ENCODE data around the gene SRSF3. TPM values are rescaled to one million over a fixed set of nuclear protein-coding genes. Genes with fewer than 3 reads are reported as not detected.
"Not testable (repeated sequence)": the region's sequence is repeated elsewhere in the genome, so short reads cannot be mapped to it uniquely, and the experiment has no call there.

Gene SRSF3
- total RNA-seq, 1 donor = 438 TPM

DNA sequence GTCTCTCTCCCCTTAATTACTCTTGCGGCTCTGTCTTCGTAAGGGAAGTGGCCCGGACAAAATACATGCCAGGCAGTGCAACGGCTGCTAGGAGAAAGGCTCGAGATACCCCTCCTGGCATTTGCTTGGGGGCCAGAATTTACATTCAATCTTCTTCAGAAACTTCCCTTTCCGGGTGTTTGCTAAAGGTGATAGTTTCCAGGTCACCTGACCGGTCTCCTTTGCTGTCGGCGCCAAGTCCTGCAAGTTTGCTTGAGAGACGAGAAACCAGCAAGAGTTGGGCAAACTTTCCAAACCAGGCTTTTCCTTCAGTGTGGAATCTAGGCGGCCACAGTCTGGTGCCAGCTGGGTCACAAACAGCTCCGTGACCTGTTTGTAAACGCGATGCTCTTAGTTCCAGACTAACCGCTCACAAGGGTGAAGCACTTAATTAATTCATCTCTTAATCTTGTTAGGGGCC lies 563 bp upstream of the SRSF3 start:
- Histone ChIP-seq H3K4me3 (ENCODE audit: low read length) (peak overlapping the region; percentile 100), H3K9me3 (ENCODE audit: low read depth, low read length) (no peaks in the 10 kb centered on the region), H3K27me3 (ENCODE audit: insufficient read depth, low read length) (no peaks in the 10 kb centered on the region), H3K4me1 (ENCODE audit: insufficient read depth, low read length) (peaks cover 49% of the 10 kb centered on the region)

DNA sequence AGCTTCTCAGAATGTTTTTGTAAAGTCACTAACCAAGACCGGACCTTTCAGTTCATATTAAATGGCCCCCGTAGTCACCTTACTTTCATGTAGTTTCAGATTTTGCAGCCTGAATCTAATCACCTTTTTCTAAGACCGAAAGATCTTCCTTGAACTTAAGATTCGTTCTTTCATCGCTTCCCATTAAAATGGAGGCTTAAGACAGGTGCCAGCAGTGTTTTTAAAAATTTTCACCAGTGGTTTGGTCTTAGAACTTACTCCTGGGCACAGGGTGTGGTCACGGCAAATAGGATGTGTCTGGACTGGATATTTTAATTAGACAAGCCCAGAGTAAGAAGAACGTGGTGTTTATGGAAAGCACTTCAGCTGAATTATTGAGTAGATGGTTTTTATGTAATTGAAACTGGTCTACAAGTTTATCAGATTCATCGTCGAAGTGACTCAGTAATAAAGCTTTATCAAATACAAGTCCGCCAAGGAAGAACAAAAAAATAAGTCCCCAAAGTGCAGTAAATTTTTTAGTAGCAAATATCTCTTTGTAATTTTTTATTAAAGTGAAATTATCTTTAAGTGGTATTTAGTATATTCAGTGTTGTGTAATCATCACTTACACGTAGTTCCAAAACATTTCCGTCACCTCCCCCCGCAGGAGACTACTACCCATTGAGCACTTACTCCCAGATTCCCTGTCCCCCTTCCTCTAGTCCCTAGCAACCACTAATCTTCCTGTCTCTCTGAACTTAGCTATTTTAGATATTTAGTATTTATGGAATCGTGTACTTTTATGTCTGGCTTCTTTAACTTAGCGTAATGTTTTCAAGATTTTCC lies 868 bp downstream of the SRSF3 start:
- no peaks in the 10 kb centered on the region for H3K27me3 ChIP-seq (ENCODE audit: insufficient read depth, low read length)
- H3K4me1 ChIP-seq (ENCODE audit: insufficient read depth, low read length) = peaks cover 62% of the 10 kb centered on the region
- no peaks in the 10 kb centered on the region for H3K9me3 ChIP-seq (ENCODE audit: low read depth, low read length)
- H3K4me3 ChIP-seq (ENCODE audit: low read length) = peak overlapping the region; percentile 100

DNA sequence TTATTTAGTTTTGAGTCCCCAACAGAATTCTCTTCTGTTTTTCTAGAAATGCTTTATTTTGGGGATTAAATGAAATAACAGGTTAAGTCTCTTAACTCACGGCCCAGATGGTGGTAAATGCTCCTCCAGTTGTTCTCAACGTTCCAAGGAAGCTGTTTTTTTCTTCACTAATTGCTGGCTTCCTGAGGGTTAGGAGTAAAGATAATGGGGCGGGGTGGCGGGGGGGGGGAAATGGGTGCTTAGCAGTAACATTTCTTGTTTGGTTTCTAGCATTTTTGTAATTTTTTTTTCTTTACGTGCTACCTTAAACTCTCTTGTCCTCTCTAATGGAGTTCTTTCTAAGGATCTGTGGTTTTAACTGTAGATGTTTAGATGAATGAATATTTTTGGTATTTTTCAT lies 2.2 kb downstream of the SRSF3 start:
- H3K9me3 ChIP-seq (ENCODE audit: low read depth, low read length) = no peaks in the 10 kb centered on the region
- no peaks in the 10 kb centered on the region for H3K27me3 ChIP-seq (ENCODE audit: insufficient read depth, low read length)
- H3K4me3 ChIP-seq (ENCODE audit: low read length) = peak overlapping the region; percentile 100
- peaks cover 76% of the 10 kb centered on the region for H3K4me1 ChIP-seq (ENCODE audit: insufficient read depth, low read length)

DNA sequence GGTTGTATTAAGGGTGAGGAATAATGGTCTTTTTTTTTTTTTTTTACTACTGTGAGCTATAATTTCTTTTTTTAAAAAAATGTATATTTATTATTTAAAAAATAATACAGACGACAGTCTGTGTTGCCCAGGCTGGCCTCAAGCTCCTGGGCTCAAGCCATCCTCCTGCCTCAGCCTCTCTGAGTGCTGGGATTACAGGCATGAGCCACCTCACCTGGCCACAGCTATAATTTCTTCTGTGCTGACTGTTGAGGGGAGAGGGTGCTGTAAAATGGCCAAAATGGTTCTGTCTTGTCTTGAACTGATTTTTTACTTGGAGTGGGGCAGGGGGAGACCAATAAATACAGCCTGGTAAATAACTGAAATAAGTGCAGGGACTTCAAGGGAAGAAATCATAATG lies 3.6 kb downstream of the SRSF3 start:
- H3K9me3 ChIP-seq (ENCODE audit: low read depth, low read length) = no peaks in the 10 kb centered on the region
- H3K27me3 ChIP-seq (ENCODE audit: insufficient read depth, low read length) = no peaks in the 10 kb centered on the region
- peaks cover 70% of the 10 kb centered on the region for H3K4me1 ChIP-seq (ENCODE audit: insufficient read depth, low read length)
- H3K4me3 ChIP-seq (ENCODE audit: low read length) = peak overlapping the region; percentile 20

DNA sequence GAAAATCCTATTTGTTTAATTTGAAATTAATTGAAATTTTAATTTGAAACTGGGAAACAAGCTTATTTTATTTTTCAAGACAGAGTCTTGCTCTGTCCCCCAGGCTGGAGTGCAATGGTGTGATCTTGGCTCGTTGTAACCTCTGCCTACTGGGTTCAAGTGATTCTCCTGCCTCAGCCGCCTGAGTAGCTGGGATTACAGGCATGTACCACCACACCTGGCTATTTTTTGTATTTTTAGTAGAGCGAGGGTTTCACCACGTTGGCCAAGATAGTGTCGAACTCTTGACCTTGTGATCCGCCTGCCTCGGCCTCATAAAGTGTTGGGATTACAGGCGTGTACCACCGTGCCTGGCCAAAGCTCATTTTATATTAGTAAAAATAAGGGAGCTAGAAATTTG lies 4.2 kb downstream of the SRSF3 start:
- no peaks in the 10 kb centered on the region for H3K27me3 ChIP-seq (ENCODE audit: insufficient read depth, low read length)
- H3K9me3 ChIP-seq (ENCODE audit: low read depth, low read length) = no peaks in the 10 kb centered on the region
- peaks cover 65% of the 10 kb centered on the region for H3K4me1 ChIP-seq (ENCODE audit: insufficient read depth, low read length)
- H3K4me3 ChIP-seq (ENCODE audit: low read length) = peak overlapping the region; percentile 18

DNA sequence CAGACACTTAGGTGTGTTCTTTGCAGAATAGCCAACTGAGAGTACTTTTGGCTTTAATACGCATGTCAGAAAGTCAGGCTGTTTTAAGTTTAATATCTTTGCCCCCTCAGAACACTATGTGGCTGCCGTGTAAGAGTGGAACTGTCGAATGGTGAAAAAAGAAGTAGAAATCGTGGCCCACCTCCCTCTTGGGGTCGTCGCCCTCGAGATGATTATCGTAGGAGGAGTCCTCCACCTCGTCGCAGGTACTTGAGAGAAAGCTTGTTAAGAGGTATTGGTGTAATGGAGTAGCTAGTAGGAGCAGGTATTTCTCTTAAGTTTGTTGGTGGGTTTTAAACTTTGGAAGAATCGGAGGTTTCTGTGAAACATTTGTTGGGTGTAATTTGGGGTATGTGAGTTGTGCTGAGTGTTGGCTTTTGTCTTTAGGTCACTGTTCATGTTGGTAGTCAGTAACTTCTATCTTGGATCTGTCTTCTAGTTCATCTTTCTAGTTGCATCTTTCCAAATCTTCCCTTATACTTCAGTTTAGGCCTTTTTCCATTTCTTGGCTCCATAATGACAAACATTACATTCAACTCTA lies 4.7 kb downstream of the SRSF3 start:
- Histone ChIP-seq H3K9me3 (ENCODE audit: low read depth, low read length) (no peaks in the 10 kb centered on the region), H3K4me3 (ENCODE audit: low read length) (no peak overlapping the region), H3K4me1 (ENCODE audit: insufficient read depth, low read length) (peaks cover 60% of the 10 kb centered on the region), H3K27me3 (ENCODE audit: insufficient read depth, low read length) (no peaks in the 10 kb centered on the region)

DNA sequence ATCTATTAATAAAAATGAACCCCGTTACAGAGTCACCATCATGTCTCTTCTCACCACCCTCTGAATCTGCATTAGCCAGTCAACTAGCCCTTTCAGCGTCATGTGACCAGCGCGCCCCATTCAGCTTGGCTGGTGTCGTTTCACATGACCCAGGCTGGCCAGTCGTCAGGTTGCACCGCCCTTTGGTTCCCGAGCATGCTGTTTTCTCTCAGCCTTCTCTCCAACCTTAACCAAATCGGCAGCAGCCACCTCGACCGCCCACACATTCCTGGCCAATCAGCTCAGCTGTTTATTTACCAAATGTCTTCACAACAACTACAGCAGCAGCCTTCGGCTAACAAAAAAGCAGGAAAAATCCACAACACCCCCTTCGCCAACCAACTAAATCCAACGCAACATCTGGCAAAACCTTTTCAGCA lies 5.6 kb downstream of the SRSF3 start:
- no peaks in the 10 kb centered on the region for H3K9me3 ChIP-seq (ENCODE audit: low read depth, low read length)
- H3K4me3 ChIP-seq (ENCODE audit: low read length) = no peak overlapping the region
- H3K4me1 ChIP-seq (ENCODE audit: insufficient read depth, low read length) = peaks cover 65% of the 10 kb centered on the region
- H3K27me3 ChIP-seq (ENCODE audit: insufficient read depth, low read length) = no peaks in the 10 kb centered on the region

DNA sequence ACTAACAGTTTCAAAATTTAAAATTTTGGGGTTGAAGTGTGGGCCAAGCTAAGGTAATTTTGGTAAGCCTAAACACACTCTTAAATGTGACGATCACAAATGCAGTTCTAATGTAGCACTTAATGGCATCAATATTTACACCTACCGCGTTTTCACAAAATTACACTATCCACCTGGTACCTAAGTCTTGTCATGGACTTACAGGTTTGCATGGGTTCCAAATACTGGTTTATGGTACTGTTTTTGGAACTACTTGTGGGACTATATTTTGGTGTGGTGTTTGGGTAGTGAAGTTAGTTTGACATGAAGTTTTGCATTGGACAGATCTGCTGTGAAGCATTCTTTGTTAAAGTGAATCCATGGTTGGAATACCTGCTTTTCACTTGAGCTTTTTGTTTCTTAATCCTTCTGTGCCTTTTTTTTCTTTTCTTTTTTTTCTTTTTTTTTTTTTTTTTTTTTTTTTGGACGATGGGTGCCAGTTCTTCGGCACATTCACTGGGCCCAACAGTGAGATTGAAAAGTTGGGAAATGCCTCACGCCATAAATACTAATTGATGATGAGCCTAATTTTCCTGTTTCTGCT lies 6.5 kb downstream of the SRSF3 start:
- no peak overlapping the region for H3K4me3 ChIP-seq (ENCODE audit: low read length)
- H3K9me3 ChIP-seq (ENCODE audit: low read depth, low read length) = no peaks in the 10 kb centered on the region
- no peaks in the 10 kb centered on the region for H3K27me3 ChIP-seq (ENCODE audit: insufficient read depth, low read length)
- peaks cover 69% of the 10 kb centered on the region for H3K4me1 ChIP-seq (ENCODE audit: insufficient read depth, low read length)

DNA sequence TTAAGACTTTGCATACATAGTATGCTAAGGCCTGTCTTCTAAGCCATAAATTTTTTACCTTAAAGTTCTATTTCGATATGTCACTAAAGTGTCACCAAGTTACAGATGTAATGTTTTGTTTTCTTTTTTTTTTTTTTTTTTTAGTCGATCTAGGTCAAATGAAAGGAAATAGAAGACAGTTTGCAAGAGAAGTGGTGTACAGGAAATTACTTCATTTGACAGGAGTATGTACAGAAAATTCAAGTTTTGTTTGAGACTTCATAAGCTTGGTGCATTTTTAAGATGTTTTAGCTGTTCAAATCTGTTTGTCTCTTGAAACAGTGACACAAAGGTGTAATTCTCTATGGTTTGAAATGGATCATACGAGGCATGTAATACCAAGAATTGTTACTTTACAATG lies 7.7 kb downstream of the SRSF3 start:
- not testable (repeated sequence) for H3K27me3 ChIP-seq (ENCODE audit: insufficient read depth, low read length); H3K4me3 ChIP-seq (ENCODE audit: low read length); H3K9me3 ChIP-seq (ENCODE audit: low read depth, low read length)
- H3K4me1 ChIP-seq (ENCODE audit: insufficient read depth, low read length) = peaks cover 65% of the 10 kb centered on the region

DNA sequence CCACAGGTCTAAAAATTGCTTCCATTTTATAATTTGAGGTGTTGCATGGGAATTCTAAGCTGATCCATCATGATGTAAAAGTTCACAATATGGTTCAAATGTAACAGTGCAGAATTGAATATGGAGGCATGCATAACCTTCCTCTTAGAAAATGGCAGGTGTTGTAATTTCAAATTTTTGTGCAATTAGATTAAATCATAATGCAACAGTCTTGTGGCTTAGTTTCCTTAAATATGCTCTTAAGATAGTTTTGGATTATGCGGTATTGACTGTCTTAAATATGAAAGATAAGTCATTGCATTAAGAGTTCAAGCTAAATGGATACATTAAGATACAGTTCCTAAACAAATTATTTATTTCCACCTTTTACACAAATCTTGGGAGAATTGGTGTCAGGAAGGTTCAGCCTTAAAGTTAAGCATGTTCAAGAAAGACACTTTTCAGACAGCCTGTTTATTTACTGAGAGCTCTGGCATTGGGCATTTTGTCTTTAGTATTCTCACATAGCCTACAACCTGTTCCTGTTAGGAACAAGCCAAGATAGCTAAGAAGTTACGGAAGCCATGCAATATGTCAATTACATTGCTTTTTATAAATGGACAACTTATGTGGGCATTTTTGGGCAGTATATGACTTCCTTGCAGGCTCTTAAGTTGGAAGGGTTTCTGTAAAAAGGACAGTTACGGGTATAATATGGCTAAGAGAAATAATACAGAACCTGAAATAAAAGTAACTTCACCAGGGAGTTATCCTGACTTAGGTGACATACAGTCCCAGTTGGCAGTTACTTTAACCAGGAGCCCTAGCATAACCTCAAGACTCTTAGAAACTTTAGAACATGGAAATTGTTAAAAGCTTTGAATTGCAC lies 9.3 kb downstream of the SRSF3 start:
- Histone ChIP-seq H3K27me3 (ENCODE audit: insufficient read depth, low read length) (no peaks in the 10 kb centered on the region), H3K4me1 (ENCODE audit: insufficient read depth, low read length) (peaks cover 53% of the 10 kb centered on the region), H3K9me3 (ENCODE audit: low read depth, low read length) (no peaks in the 10 kb centered on the region), H3K4me3 (ENCODE audit: low read length) (no peak overlapping the region)

DNA sequence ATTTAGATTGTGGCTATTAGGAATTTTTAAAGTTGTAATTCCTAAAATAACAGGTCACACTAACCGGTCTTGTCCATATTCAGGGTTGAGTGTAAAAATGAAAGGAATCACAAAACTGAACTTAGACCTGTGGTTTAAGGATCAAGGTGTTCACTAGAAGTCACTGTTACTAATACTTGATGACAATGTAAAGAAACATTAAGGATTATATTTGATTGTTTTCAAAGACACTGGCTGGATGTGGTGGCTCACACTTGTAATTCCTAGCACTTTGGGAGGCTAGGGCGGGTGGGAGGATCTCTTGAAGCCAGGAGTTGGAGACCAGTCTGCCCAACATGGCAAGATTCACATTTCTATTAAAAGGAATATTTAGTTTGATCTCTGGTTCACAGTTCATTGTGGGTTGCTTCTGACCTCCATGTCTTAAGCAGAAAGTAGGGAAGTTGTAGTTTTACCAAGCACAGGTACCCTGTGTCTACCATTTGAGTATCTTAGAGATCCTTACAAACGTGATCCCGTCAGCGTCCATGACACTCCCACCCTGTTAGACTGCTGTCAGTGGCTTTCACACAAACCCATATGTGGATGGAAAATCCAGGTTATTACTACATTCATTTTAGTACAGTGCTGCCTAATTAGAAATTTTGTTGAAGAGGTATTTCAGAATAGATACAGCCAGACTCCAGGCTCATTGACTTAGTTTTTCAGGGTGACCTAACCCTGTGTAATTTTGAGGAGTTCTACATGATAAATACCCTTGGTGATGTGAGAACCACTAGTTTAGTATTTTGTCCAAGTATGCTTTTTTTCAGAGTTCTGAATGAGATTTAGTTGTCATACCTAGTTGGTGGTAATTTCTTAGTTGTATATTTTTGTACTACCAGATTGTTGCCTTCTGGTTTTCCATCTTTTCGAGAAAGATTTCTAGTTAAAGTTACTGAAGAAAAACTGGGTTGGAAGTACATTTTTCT lies 10.2 kb downstream of the SRSF3 start:
- no peaks in the 10 kb centered on the region for H3K27me3 ChIP-seq (ENCODE audit: insufficient read depth, low read length)
- H3K4me3 ChIP-seq (ENCODE audit: low read length) = no peak overlapping the region
- H3K4me1 ChIP-seq (ENCODE audit: insufficient read depth, low read length) = peaks cover 50% of the 10 kb centered on the region
- H3K9me3 ChIP-seq (ENCODE audit: low read depth, low read length) = no peaks in the 10 kb centered on the region

DNA sequence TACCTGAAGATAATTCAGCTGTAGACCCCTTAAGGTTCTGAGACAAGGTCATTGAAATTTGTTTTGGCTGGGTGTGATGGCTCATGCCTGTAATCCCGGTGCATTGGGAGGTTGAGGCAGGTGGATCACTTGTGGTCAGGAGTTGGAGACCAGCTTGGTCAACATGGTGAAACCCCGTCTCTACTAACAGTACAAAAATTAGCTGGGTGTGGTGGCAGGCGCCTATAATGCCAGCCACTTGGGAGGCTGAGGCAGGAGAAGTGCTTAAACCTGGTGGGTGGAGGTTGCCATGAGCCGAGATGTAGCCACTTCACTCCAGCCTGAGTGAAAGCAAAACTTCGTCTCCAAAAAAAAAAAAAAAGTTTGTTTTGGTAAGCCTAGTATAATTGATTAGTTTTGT lies 11.0 kb downstream of the SRSF3 start:
- no peaks in the 10 kb centered on the region for H3K27me3 ChIP-seq (ENCODE audit: insufficient read depth, low read length)
- H3K4me1 ChIP-seq (ENCODE audit: insufficient read depth, low read length) = peaks cover 42% of the 10 kb centered on the region
- H3K4me3 ChIP-seq (ENCODE audit: low read length) = no peak overlapping the region
- H3K9me3 ChIP-seq (ENCODE audit: low read depth, low read length) = no peaks in the 10 kb centered on the region

DNA sequence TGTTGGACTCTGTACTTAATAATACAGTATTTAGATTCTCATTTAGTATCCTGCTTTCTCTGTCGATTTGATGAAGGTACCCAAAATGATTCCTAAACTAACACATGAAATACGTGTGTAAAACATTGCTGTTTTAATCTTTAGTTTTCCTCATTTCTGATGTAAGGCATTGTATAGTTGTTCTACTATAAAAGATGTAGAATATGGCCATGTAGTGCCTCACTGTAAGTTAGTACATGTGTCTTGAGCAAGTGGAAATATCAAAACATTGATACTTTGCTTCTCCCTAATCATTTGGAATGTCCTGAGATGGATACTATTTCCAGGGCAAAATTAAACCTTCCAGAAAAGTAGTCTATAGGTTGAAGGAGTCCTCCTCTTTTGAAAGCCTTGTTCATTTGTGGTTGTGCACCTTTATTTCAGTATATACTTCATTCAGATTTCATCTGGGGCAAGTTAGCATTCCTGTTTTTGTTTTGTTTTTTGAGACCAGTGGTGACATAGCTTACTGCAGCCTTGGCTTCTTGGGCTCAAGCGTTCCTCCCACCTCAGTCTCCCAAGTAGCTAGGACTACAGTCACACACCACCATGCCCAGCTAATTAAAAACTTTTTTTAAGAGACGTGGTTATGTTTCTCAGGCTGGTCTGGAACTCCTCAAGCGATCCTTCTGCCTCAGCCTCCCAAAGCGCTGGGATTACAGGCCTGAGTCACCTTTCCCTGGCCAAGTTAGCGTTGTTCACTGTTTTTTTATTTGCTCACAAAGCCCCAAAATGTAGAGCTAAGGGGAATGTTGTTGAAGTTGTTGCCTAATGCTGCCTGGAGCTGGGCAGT lies 11.6 kb downstream of the SRSF3 start:
- Histone ChIP-seq H3K9me3 (ENCODE audit: low read depth, low read length) (no peaks in the 10 kb centered on the region), H3K27me3 (ENCODE audit: insufficient read depth, low read length) (no peaks in the 10 kb centered on the region), H3K4me1 (ENCODE audit: insufficient read depth, low read length) (peaks cover 36% of the 10 kb centered on the region), H3K4me3 (ENCODE audit: low read length) (no peak overlapping the region)
